ENCODE data around the gene HUNK. TPM values are rescaled to one million over a fixed set of nuclear protein-coding genes. Genes with fewer than 3 reads are reported as not detected.

The HUNK gene
- total RNA-seq, 1 experiment from 2014 or later = not detected

GRCh38 chr21:31987696-31988095, 114.9 kb downstream of the HUNK start:
- intact Hi-C loops (cut with micrococcal nuclease) = no loop called here
- H3K36me3 Mint-ChIP-seq (ENCODE audit: insufficient read depth, unreplicated experiment) = peaks cover 4% of the 10 kb centered on the region
- no peak overlapping the region for H3K4me3 Mint-ChIP-seq (ENCODE audit: unreplicated experiment)
- ChIA-PET POLR2A (interaction anchor here (0.6 kb wide), 1 partner anchor 60 kb away, joined by 3 read pairs; no protein-coding TSS in a partner anchor), CTCF (interaction anchor here (0.6 to 0.8 kb wide), 2 partner anchors 10 to 238 kb away, joined by 3 read pairs; no protein-coding TSS in a partner anchor)
- no peaks in the 10 kb centered on the region for H3K4me1 Mint-ChIP-seq (ENCODE audit: insufficient read depth, unreplicated experiment)
- TF ChIP-seq CTCF (IDR thresholded peaks at IDR 0.05; ENCODE audit: unreplicated experiment) = no peak
- H3K9me3 Mint-ChIP-seq (ENCODE audit: unreplicated experiment) = peaks cover 8% of the 10 kb centered on the region
- no TSS peak for BruUV-seq (replicated peaks)
- no peak for DNase-seq (ENCODE audit: unreplicated experiment)
- H3K27me3 Mint-ChIP-seq (ENCODE audit: insufficient read depth, unreplicated experiment) = peaks cover 60% of the 10 kb centered on the region
- no peak overlapping the region for H3K27ac Mint-ChIP-seq (ENCODE audit: low read depth, unreplicated experiment)

GRCh38 chr21:31988492-31989290, 115.9 kb downstream of the HUNK start:
- ChIA-PET POLR2A (interaction anchor here (0.6 kb wide), 1 partner anchor 61 kb away, joined by 3 read pairs; no protein-coding TSS in a partner anchor), CTCF (interaction anchor here (0.6 kb wide), 1 partner anchor 19 kb away, joined by 3 read pairs; no protein-coding TSS in a partner anchor)
- peaks cover 8% of the 10 kb centered on the region for H3K9me3 Mint-ChIP-seq (ENCODE audit: unreplicated experiment)
- TF ChIP-seq CTCF (IDR thresholded peaks at IDR 0.05; ENCODE audit: unreplicated experiment) = no peak
- no peak overlapping the region for H3K27ac Mint-ChIP-seq (ENCODE audit: low read depth, unreplicated experiment)
- peaks cover 4% of the 10 kb centered on the region for H3K36me3 Mint-ChIP-seq (ENCODE audit: insufficient read depth, unreplicated experiment)
- no TSS peak for BruUV-seq (replicated peaks)
- DNase-seq (ENCODE audit: unreplicated experiment) = peak; percentile 34
- intact Hi-C loops (cut with micrococcal nuclease) = no loop called here
- H3K4me1 Mint-ChIP-seq (ENCODE audit: insufficient read depth, unreplicated experiment) = no peaks in the 10 kb centered on the region
- H3K27me3 Mint-ChIP-seq (ENCODE audit: insufficient read depth, unreplicated experiment) = peaks cover 70% of the 10 kb centered on the region
- H3K4me3 Mint-ChIP-seq (ENCODE audit: unreplicated experiment) = no peak overlapping the region

- Mint-ChIP-seq H3K4me3 (ENCODE audit: unreplicated experiment) (no peak overlapping the region), H3K4me1 (ENCODE audit: insufficient read depth, unreplicated experiment) (no peaks in the 10 kb centered on the region), H3K36me3 (ENCODE audit: insufficient read depth, unreplicated experiment) (peaks cover 4% of the 10 kb centered on the region), H3K27me3 (ENCODE audit: insufficient read depth, unreplicated experiment) (peaks cover 86% of the 10 kb centered on the region), H3K27ac (ENCODE audit: low read depth, unreplicated experiment) (no peak overlapping the region), H3K9me3 (ENCODE audit: unreplicated experiment) (peaks cover 2% of the 10 kb centered on the region)
- POLR2A ChIA-PET = no interaction called here
- DNase-seq (ENCODE audit: unreplicated experiment) = peak; percentile 6
- no peak for TF ChIP-seq CTCF (IDR thresholded peaks at IDR 0.05; ENCODE audit: unreplicated experiment)
- no TSS peak for BruUV-seq (replicated peaks)
- intact Hi-C loops (cut with micrococcal nuclease) = no loop called here
- CTCF ChIA-PET = interaction anchor here (0.5 to 1.0 kb wide), 2 partner anchors 124 to 1359 kb away, joined by 3 to 5 read pairs; no protein-coding TSS in a partner anchor
These were observed 118.8 kb downstream of the HUNK start for GRCh38 chr21:31991356-31992331.

GRCh38 chr21:31992391-31992790, 119.6 kb downstream of the HUNK start:
- Mint-ChIP-seq H3K36me3 (ENCODE audit: insufficient read depth, unreplicated experiment) (peaks cover 4% of the 10 kb centered on the region), H3K9me3 (ENCODE audit: unreplicated experiment) (no peaks in the 10 kb centered on the region), H3K4me1 (ENCODE audit: insufficient read depth, unreplicated experiment) (no peaks in the 10 kb centered on the region), H3K4me3 (ENCODE audit: unreplicated experiment) (no peak overlapping the region), H3K27me3 (ENCODE audit: insufficient read depth, unreplicated experiment) (peaks cover 86% of the 10 kb centered on the region), H3K27ac (ENCODE audit: low read depth, unreplicated experiment) (no peak overlapping the region)
- intact Hi-C loops (cut with micrococcal nuclease) = no loop called here
- CTCF ChIA-PET = interaction anchor here (0.5 to 1.0 kb wide), 2 partner anchors 125 to 1359 kb away, joined by 3 to 5 read pairs; no protein-coding TSS in a partner anchor
- no TSS peak for BruUV-seq (replicated peaks)
- DNase-seq (ENCODE audit: unreplicated experiment) = no peak
- no peak for TF ChIP-seq CTCF (IDR thresholded peaks at IDR 0.05; ENCODE audit: unreplicated experiment)
- POLR2A ChIA-PET = no interaction called here
